Measurements from ENCODE around the gene AK9.

The AK9 gene

GRCh38 chr6:109447087-109447486 lies 243.9 kb downstream of the AK9 start:
- in situ Hi-C loops (cut with MboI; ENCODE audit: low sequenced_read_pairs, unreplicated experiment): no loop called here
- no peak for TF ChIP-seq CTCF (IDR thresholded peaks at IDR 0.05; ENCODE audit: borderline replicate concordance, control extremely low read depth, extremely low read depth, insufficient read depth, missing control alignments)
- DNase-seq (ENCODE audit: low spot score): no peak

GRCh38 chr6:109446541-109446940 lies 244.5 kb downstream of the AK9 start:
- in situ Hi-C loops (cut with MboI; ENCODE audit: low sequenced_read_pairs, unreplicated experiment): no loop called here

GRCh38 chr6:109446072-109446471 lies 244.9 kb downstream of the AK9 start:
- no peak for DNase-seq (ENCODE audit: low spot score)
- in situ Hi-C loops (cut with MboI; ENCODE audit: low sequenced_read_pairs, unreplicated experiment): no loop called here
- no peak for TF ChIP-seq CTCF (IDR thresholded peaks at IDR 0.05; ENCODE audit: borderline replicate concordance, control extremely low read depth, extremely low read depth, insufficient read depth, missing control alignments)

More at GRCh38 chr6:109446541-109446940, 244.5 kb downstream of the AK9 start:
- no peak for TF ChIP-seq CTCF (IDR thresholded peaks at IDR 0.05; ENCODE audit: borderline replicate concordance, control extremely low read depth, extremely low read depth, insufficient read depth, missing control alignments)
- no peak for DNase-seq (ENCODE audit: low spot score)

DNA sequence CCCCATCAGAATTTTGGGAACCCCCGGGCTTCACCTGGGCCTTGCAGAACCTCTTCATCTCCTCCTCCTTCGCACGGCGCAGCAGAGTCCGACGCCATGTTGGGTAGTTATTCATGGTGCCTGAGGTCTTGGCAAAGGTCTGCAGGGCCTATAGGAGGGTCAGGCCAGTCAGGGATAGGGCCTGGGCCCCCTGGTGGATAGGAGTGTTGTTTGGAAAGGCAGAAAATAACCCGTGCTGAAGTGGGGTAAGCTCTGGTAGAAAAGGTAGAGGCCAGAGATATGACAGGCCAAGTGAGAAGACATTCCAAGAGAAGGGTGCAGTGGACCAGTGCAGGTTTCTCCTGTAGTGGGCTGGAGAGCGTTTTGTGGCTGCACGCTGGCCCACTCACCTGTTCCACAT lies 245.6 kb downstream of the AK9 start:
- in situ Hi-C loops (cut with MboI; ENCODE audit: low sequenced_read_pairs, unreplicated experiment): no loop called here
- no peak for DNase-seq (ENCODE audit: low spot score)

DNA sequence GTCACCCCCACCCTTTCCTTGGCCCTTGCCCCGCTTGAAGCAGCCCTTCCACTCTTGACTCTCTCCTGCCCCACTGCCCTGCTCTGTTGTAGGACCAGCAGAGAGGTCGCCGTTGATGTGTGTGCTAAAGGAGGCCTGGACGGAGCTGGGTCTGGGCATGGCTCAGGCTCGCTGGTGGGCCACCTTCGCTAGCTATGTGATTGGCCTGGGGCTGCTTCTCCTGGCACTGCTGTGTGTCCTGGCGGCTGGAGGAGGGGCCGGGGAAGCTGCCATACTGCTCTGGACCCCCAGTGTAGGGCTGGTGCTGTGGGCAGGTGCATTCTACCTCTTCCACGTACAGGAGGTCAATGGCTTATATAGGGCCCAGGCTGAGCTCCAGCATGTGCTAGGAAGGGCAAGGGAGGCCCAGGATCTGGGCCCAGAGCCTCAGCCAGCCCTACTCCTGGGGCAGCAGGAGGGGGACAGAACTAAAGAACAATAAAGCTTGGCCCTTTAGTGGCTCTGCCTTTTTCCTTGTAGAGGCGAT lies 247.5 kb downstream of the AK9 start:
- no peak for TF ChIP-seq CTCF (IDR thresholded peaks at IDR 0.05; ENCODE audit: borderline replicate concordance, control extremely low read depth, extremely low read depth, insufficient read depth, missing control alignments)
- DNase-seq (ENCODE audit: low spot score): no peak
- in situ Hi-C loops (cut with MboI; ENCODE audit: low sequenced_read_pairs, unreplicated experiment): no loop called here

More for the DNA sequence above, 245.6 kb downstream of the AK9 start:
- no peak for TF ChIP-seq CTCF (IDR thresholded peaks at IDR 0.05; ENCODE audit: borderline replicate concordance, control extremely low read depth, extremely low read depth, insufficient read depth, missing control alignments)
